HG02938 (cell line): ENCODE results near the gene PLIN4.

ENCODE experiments used
- ATAC-seq: cut with Tn5 transposase; IDR thresholded peaks from one replicate; pipeline ENCODE4 v1.9.1; 2021; ENCODE audit warnings: mild to moderate bottlenecking, moderate library complexity; ENCODE audit not compliant: unreplicated experiment

The PLIN4 gene

GRCh38 chr19:4493104-4493928, 25.0 kb downstream of the PLIN4 start:
- no peak for ATAC-seq

DNA sequence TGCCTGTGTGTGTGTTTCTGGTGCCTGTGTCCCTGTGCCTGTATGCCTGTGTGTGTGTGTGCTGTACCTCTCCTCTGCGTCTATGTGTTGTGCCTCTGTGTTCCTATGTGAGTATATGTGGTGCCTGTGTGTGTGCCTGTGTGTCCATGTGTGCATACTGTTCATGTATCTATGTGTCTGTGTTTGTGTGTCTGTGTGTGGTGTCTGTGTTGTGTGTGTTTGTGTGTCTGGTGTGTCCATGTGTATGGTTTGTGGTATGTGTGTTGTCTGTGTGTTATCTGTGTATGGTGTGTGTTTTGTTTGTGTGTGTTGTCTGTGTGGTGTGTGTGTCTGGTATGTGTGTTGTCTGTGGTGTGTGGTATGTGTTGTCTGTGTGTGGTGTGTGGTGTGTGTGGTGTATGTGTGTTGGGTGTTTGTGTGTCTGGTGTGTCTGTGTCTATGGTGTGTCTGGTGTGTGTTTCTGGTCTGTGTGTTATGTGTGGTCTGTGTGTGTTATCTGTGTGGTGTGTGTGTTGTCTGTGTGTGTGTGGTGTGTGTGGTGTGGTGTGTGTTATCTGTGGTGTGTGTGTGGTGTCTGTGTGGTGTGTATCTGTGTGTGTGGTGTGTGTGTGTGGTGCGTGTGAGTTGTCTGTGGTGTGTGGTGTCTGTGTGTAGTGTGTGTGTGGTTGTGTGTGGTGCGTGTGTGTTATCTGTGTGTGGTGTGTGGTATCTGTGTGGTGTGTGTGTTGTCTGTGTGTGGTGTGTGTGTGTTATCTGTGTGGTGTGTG, 25.8 kb downstream of the PLIN4 start:
- no peak for ATAC-seq

GRCh38 chr19:4491446-4491845, 26.8 kb downstream of the PLIN4 start:
- no peak for ATAC-seq

- no peak for ATAC-seq
Measured at GRCh38 chr19:4488496-4488895, 29.8 kb downstream of the PLIN4 start.

- ATAC-seq, result no peak
Measured at GRCh38 chr19:4487572-4487971, 30.7 kb downstream of the PLIN4 start.

- no peak for ATAC-seq
Measured at GRCh38 chr19:4483385-4483784, 34.9 kb downstream of the PLIN4 start.

DNA sequence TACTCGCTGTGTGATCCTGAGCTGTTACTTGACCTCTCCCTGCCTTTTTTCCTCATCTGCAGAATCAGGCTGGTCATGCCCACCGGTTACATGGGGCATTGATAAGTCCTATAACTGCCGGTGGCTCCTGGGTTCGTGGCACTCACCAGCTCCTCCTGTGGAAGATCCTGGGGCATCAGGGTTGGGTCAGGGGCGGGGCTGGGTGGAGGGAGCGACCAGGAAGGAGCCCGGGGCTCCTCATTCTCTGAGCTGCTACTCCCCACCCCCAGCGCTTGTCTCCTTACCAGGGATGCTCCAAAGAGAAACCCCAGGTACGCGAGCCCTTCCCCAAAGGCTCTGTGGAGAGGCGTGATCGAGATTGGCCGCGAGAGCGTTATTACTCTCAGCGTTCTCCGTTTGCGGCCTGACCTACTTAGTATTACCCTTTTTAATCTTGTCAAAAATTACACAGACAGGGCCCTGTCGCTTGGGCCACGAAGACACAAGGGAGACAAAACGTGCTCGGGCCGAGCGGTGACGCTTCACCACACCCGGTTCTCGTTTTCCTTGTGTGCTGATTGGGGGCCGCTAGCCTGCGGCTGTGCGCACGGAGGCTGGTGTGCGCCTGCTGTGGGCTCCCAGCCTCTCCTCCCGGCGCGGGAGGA, 35.4 kb downstream of the PLIN4 start:
- no peak for ATAC-seq

DNA sequence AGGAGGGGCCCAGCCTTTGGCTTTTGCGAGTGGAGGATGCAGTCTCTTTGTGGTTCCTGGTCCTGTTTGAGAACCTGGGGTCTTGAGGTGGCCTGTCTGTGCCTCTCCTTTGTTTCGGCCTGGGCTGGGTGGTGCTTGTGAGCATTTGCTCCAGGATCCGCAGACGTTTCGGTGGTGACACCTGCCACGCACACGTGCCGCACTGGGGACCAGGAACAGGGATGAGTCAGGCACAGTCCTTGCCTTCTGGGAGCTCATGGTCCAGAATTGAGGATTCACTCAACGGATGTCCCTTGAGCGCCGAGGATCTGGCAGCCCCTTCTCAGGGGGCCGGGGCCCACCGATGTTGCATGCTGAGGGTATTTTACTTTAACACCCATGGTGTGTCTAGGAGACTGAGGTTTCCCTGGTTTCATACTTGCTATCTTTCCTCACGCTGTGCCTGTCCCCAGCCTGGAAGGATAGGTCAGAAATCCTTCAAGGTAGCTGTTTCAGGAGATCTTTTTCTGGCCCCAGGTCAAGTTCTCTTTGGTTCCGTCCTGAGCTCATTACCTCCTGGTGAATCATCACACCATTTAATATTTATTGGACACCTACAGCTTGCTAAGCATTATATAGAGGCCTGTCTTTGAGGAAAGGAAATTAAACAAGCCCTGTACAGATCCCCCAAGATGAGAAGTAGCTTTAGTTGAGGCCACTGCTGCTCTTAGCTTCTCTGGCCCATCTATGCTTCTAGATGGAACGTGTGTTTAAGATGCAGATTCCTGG, 41.1 kb downstream of the PLIN4 start:
- no peak for ATAC-seq

- ATAC-seq, result no peak
Measured at GRCh38 chr19:4474514-4475022, 43.7 kb downstream of the PLIN4 start.

GRCh38 chr19:4473763-4474513, 44.3 kb downstream of the PLIN4 start:
- no peak for ATAC-seq

GRCh38 chr19:4473011-4473762, 45.1 kb downstream of the PLIN4 start:
- no peak for ATAC-seq

DNA sequence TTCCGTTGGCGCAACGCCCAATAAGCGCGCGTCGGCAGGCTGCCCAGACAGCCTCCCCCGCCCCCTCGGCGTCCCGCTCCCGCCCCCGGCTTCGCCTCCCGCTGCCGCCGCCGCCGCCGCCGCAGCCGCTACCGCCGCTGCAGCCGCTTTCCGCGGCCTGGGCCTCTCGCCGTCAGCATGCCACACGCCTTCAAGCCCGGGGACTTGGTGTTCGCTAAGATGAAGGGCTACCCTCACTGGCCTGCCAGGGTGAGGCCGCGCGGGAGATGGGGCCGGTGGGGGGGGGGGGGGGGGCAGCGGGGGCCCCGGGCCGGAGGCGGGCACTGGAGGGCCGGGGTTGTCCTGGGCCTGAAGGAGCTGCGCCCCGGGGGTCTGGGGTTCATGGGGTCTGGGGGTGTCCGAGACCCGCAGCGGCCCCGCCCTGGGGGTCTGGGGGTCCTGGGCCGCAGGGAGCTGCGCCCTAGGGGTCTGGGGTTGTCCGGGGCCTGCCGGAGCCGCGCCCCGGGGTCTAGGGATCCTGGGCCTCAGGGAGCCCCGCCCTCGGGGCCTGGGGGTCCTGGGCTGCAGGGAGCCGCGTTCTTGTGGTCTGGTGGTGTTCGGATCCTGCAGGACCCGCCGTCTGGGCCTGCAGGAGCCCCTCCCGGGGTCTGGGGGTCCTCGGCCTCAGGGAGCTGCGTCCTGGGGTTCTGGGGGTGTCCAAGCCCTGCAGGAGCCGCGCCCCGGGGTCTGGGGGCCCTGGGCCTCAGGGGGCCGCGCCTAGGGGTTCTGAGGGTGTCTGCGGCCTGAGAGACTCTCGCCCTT, 45.9 kb downstream of the PLIN4 start, which contains the start of gene HDGFL2:
Gene HDGFL2, plus strand, starts transcription at position 124 of the 801 bp plus-strand sequence. Its CDS starts 54 bp downstream, at position 178.
- ATAC-seq, result no peak

DNA sequence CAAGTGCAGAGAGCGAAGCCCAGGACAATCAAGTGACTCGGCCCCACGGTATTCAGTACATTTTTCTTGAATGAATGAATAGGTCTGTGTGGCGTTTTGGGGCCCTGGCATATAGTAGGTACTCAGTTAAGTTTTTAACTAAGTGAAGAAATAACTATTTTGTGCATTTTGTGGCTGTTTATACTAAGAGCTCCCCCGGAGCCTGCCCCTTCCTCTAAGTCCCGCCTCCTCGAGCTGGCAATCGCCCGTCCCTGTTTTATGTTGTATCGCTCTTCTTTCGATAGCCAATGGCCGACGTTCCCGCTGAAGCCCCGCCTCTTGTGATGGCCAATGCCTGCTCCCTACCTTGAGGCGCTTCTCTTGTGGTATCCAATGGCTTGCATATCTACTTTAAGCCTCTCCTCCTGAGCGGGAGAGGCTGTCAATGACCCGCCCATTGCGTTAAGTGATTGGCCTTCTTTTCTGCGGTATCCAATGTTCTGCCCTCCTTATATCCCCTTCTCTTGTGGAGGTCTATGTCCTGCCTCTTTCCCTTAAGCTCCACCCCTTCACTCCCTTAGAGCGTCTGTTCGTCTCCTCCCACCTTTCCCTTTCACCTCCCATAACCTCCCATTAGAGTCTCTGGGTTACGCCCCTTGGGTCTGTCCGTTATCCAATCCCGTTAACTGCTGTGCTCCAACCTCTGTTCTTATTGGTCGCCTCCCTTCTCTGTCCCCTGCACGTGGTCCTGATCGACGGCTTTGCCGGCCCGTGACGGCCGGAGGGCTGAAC, 46.7 kb downstream of the PLIN4 start:
- ATAC-seq, result peak; percentile 80

- no peak for ATAC-seq
Measured at GRCh38 chr19:4467835-4468234, 50.5 kb downstream of the PLIN4 start.

GRCh38 chr19:4464815-4465581, 53.3 kb downstream of the PLIN4 start:
- no peak for ATAC-seq

DNA sequence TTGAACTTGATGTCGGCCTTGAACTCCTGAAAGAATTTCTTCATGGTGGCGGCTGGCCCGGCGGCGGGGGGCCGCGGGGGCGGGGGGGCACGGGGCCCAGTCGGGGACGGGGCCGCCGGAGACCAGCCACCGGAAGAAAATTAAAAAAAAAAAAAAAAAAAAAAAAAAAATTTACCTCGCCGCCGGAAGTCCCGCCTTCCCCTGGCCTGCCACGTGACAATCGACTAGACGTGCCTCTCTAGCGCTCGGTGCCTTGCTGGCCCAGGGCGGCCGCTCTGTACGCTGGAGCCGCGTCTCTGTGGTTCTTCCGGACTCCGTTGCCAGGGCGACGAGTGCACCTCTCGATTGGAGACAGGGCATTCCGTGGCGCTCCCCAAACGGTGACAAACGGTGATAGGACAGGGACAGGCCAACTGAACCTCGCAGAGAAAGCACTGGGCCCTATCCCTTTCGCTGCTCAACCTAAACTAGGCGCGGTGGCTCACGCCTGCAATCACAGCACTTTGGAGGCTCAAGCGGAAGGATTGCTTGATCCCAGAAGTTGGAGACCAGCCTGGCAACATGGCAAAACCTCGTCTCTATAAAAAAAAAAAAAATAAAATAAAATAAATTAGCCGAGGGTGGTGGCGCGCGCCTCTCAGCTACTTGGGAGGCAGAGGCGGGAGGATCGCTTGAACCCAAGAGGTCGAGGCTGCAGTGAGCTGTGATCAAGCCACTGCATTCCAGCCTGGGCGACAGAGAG, 60.5 kb downstream of the PLIN4 start, which contains the start of gene UBXN6:
Gene UBXN6, minus strand, starts transcription at position 141 of the 742 bp plus-strand sequence. Its CDS starts 97 bp downstream, at position 44.
- peak; percentile 72 for ATAC-seq
